GM23338 (cell line): Measurements from ENCODE around the gene FANCL. TPM values are rescaled to one million over a fixed set of nuclear protein-coding genes. Genes with fewer than 3 reads are reported as not detected.

Experiments
- ATAC-seq: fragments of 200-7000 bp; cut with Tn5 transposase; 3 replicates; pipeline ENCODE4 v1.9.1; 2020
- DNase-seq: peaks from one replicate; pipeline ENCODE4 v3.0.0-alpha.2; 2015; ENCODE audit warnings: low spot score
- H2AFZ ChIP-seq: fragments of 200-600 bp; sonication (generic); 2 replicates; pipeline ENCODE4 v1.8.0; 2016; ENCODE audit warnings: antibody characterized with exemption, mild to moderate bottlenecking, moderate library complexity
- H3F3A ChIP-seq: fragments of 200-600 bp; sonication (generic); replicated peaks from 2 replicates; pipeline ENCODE4 v1.8.0; 2017; ENCODE audit warnings: antibody characterized with exemption, mixed run types, low read depth
- H3K27ac ChIP-seq: fragments of 200-600 bp; sonication (generic); 2 replicates; pipeline ENCODE4 v1.6.1; 2016; ENCODE audit warnings: low read depth
- H3K27me3 ChIP-seq: fragments of 200-600 bp; sonication (generic); 2 replicates; pipeline ENCODE4 v1.8.0; 2016; ENCODE audit warnings: mild to moderate bottlenecking, mixed run types, moderate library complexity; ENCODE audit not compliant: insufficient read depth
- H3K36me3 ChIP-seq: fragments of 200-600 bp; sonication (generic); 2 replicates; pipeline ENCODE4 v1.8.0; 2016; ENCODE audit warnings: mild to moderate bottlenecking; ENCODE audit not compliant: insufficient read depth
- H3K4me1 ChIP-seq: fragments of 200-600 bp; sonication (generic); 2 replicates; pipeline ENCODE4 v1.8.0; 2016; ENCODE audit warnings: mild to moderate bottlenecking, moderate library complexity; ENCODE audit not compliant: insufficient read depth
- H3K4me2 ChIP-seq: fragments of 200-600 bp; sonication (generic); 2 replicates; pipeline ENCODE4 v1.7.1; 2017; ENCODE audit warnings: mixed run types
- H3K4me3 ChIP-seq: fragments of 200-600 bp; sonication (generic); 2 replicates; pipeline ENCODE4 v1.6.1; 2016; ENCODE audit warnings: mixed run types
- H3K79me2 ChIP-seq: fragments of 200-600 bp; sonication (generic); replicated peaks from 2 replicates; pipeline ENCODE4 v1.8.0; 2017; ENCODE audit warnings: mild to moderate bottlenecking; ENCODE audit not compliant: insufficient read depth
- H3K9me2 ChIP-seq: fragments of 200-600 bp; sonication (generic); 2 replicates; pipeline ENCODE4 v1.8.0; 2017; ENCODE audit not compliant: insufficient read depth
- H4K20me1 ChIP-seq: fragments of 200-600 bp; sonication (generic); replicated peaks from 2 replicates; pipeline ENCODE4 v1.8.0; 2017; ENCODE audit warnings: mild to moderate bottlenecking; ENCODE audit not compliant: insufficient read depth
- H3K27ac Mint-ChIP-seq: 2 replicates; pipeline ENCODE4 v1.8.0; 2020; ENCODE audit warnings: inconsistent platforms, mild to moderate bottlenecking, moderate library complexity, mixed read lengths
- H3K27me3 Mint-ChIP-seq: 3 replicates; pipeline ENCODE4 v1.8.0; 2022; ENCODE audit warnings: low read depth, mild to moderate bottlenecking, moderate library complexity, mixed read lengths, inconsistent platforms; ENCODE audit not compliant: insufficient read depth, poor library complexity
- H3K36me3 Mint-ChIP-seq: 3 replicates; pipeline ENCODE4 v1.8.0; 2021; ENCODE audit warnings: low read depth, mild to moderate bottlenecking, inconsistent platforms, moderate library complexity, mixed read lengths
- H3K4me1 Mint-ChIP-seq: 3 replicates; pipeline ENCODE4 v1.8.0; 2020; ENCODE audit warnings: mild to moderate bottlenecking, inconsistent platforms, mixed read lengths
- H3K4me3 Mint-ChIP-seq: 3 replicates; pipeline ENCODE4 v1.8.0; 2021; ENCODE audit warnings: moderate library complexity, mild to moderate bottlenecking, inconsistent platforms, mixed read lengths
- H3K9me3 Mint-ChIP-seq: 3 replicates; pipeline ENCODE4 v1.8.0; 2020; ENCODE audit warnings: moderate library complexity, mild to moderate bottlenecking, inconsistent platforms, mixed read lengths
- CREB1 ChIP-seq: fragments of 250-450 bp; sonication (Bioruptor Pico); IDR thresholded peaks from 2 replicates; pipeline ENCODE4 v1.5.0; 2020; ENCODE audit warnings: low read depth, mild to moderate bottlenecking, moderate library complexity
- CTCF ChIP-seq, 2 experiments: fragments of 200-600 bp in 1 of 2; sonication (generic) in 1 of 2; conservative IDR thresholded peaks; 2 replicates each; pipeline versions ENCODE4 v1.5.1 to v1.6.1; 2016 to 2017; ENCODE audit warnings: antibody characterized with exemption in 2 of 2, low read depth in 2 of 2, mild to moderate bottlenecking in 2 of 2, moderate library complexity in 1 of 2
- ETS1 ChIP-seq: IDR thresholded peaks from 2 replicates; pipeline ENCODE4 v1.6.1; 2016; ENCODE audit warnings: antibody characterized with exemption
- EZH2 ChIP-seq: fragments of 200-600 bp; sonication (generic); IDR thresholded peaks from one replicate; pipeline ENCODE4 v1.8.0; 2017; ENCODE audit warnings: antibody characterized with exemption, mild to moderate bottlenecking, low read depth; ENCODE audit not compliant: unreplicated experiment
- EZH2phosphoT487 ChIP-seq: fragments of 200-600 bp; sonication (generic); IDR thresholded peaks from one replicate; pipeline ENCODE4 v1.8.1; 2018; ENCODE audit warnings: antibody characterized with exemption; ENCODE audit not compliant: unreplicated experiment
- JUNB ChIP-seq: IDR thresholded peaks from one replicate; pipeline ENCODE4 v1.6.1; 2016; ENCODE audit warnings: antibody characterized with exemption; ENCODE audit not compliant: unreplicated experiment
- NANOG ChIP-seq: IDR thresholded peaks from 2 replicates; pipeline ENCODE4 v1.6.1; 2016; ENCODE audit warnings: antibody characterized with exemption, borderline replicate concordance
- POLR2AphosphoS5 ChIP-seq: IDR thresholded peaks from 2 replicates; pipeline ENCODE4 v1.6.1; 2016; ENCODE audit warnings: antibody characterized with exemption, low read depth
- REST ChIP-seq: IDR thresholded peaks from one replicate; pipeline ENCODE4 v1.6.1; 2018; ENCODE audit warnings: antibody characterized with exemption; ENCODE audit not compliant: unreplicated experiment
- STAT1 ChIP-seq: IDR thresholded peaks from one replicate; pipeline ENCODE4 v1.6.1; 2016; ENCODE audit warnings: antibody characterized with exemption; ENCODE audit not compliant: unreplicated experiment
- ZNF114 ChIP-seq: fragments of 250-450 bp; sonication (Bioruptor Pico); IDR thresholded peaks from 2 replicates; pipeline ENCODE4 v1.5.0; 2020; ENCODE audit warnings: mild to moderate bottlenecking, moderate library complexity
- ZNF331 ChIP-seq: fragments of 250-450 bp; sonication (Bioruptor Pico); IDR thresholded peaks from 2 replicates; pipeline ENCODE4 v1.5.0; 2020; ENCODE audit warnings: low read depth, mild to moderate bottlenecking, moderate library complexity
- ZNF462 ChIP-seq: fragments of 250-450 bp; sonication (Bioruptor Pico); IDR thresholded peaks from 2 replicates; pipeline ENCODE4 v1.5.0; 2020; ENCODE audit warnings: mild to moderate bottlenecking, moderate library complexity
- polyA plus RNA-seq: library from polyadenylated mRNA; unstranded; fragments of >200 nt; fragmentation: Nextera tagmentation; extraction: Ambion mirVana; gene quantifications from 2 replicates; pipeline ENCODE4 v1.2.1, GENCODE V29; 2016
- total RNA-seq: library from RNA; depleted of rRNA; stranded (reverse); fragments of >200 nt; shearing (Covaris generic); gene quantifications from 2 replicates; pipeline ENCODE4 v1.2.3, GENCODE V29; 2014

The FANCL gene
- total and polyA plus RNA-seq, 2 experiments from 2014 or later: 90.4 to 97.8 TPM

GRCh38 chr2:58182527-58182926 lies 58.6 kb downstream of the FANCL start:
- H3K9me2 ChIP-seq: no peaks in the 10 kb centered on the region
- H2AFZ ChIP-seq: no peak overlapping the region
- DNase-seq (no peak), ATAC-seq (no peak)
- no peaks in the 10 kb centered on the region for H3K27me3 ChIP-seq
- no peaks in the 10 kb centered on the region for H3K27me3 Mint-ChIP-seq
- H3K36me3 Mint-ChIP-seq: peaks cover 59% of the 10 kb centered on the region
- H3K4me2 ChIP-seq: no peak overlapping the region
- no peaks in the 10 kb centered on the region for H3F3A ChIP-seq
- H3K4me1 Mint-ChIP-seq: no peaks in the 10 kb centered on the region
- H3K79me2 ChIP-seq: peaks cover 14% of the 10 kb centered on the region
- H3K4me3 Mint-ChIP-seq: no peak overlapping the region
- no peak for TF ChIP-seq CTCF (conservative IDR thresholded peaks at IDR 0.05; ENCODE audit: low read depth in 2 of 2)
- TF ChIP-seq EZH2phosphoT487: no peak
- TF ChIP-seq JUNB: no peak
- TF ChIP-seq CREB1 (CRISPR knock-in tag): no peak
- TF ChIP-seq NANOG: no peak
- TF ChIP-seq POLR2AphosphoS5: no peak
- no peak for TF ChIP-seq ZNF331 (CRISPR knock-in tag)
- no peak for TF ChIP-seq STAT1
- no peak for TF ChIP-seq ZNF114 (CRISPR knock-in tag)
- no peak for TF ChIP-seq REST
- TF ChIP-seq ETS1: no peak
- TF ChIP-seq EZH2: no peak
- TF ChIP-seq ZNF462 (CRISPR knock-in tag): no peak
- no peak overlapping the region for H3K4me3 ChIP-seq
- no peaks in the 10 kb centered on the region for H3K4me1 ChIP-seq
- H3K27ac ChIP-seq: no peak overlapping the region
- no peak overlapping the region for H3K27ac Mint-ChIP-seq
- H3K9me3 Mint-ChIP-seq: peaks cover 18% of the 10 kb centered on the region
- peaks cover 8% of the 10 kb centered on the region; the same call in 1 of the 2 replicates for H3K36me3 ChIP-seq
- no peaks in the 10 kb centered on the region; the same call in 1 of the 2 replicates for H4K20me1 ChIP-seq
